SH-SY5Y (cell line): ENCODE data around the gene GIMAP7.

Experiments
- GATA2 ChIP-seq: IDR thresholded peaks from 2 replicates; pipeline ENCODE4 v1.6.1; 2011; ENCODE audit warnings: mild to moderate bottlenecking, low read depth, low read length
- GATA3 ChIP-seq: IDR thresholded peaks from 2 replicates; pipeline ENCODE4 v1.6.1; 2011; ENCODE audit warnings: low read depth, mild to moderate bottlenecking, low read length, moderate library complexity

- TF ChIP-seq GATA3 (no peak), GATA2 (no peak)
Observed at GRCh38 chr7:150507947-150508602, 6.6 kb upstream of the GIMAP7 start.
